ENCODE data around the gene HOXD9.

HOXD9 gene

DNA sequence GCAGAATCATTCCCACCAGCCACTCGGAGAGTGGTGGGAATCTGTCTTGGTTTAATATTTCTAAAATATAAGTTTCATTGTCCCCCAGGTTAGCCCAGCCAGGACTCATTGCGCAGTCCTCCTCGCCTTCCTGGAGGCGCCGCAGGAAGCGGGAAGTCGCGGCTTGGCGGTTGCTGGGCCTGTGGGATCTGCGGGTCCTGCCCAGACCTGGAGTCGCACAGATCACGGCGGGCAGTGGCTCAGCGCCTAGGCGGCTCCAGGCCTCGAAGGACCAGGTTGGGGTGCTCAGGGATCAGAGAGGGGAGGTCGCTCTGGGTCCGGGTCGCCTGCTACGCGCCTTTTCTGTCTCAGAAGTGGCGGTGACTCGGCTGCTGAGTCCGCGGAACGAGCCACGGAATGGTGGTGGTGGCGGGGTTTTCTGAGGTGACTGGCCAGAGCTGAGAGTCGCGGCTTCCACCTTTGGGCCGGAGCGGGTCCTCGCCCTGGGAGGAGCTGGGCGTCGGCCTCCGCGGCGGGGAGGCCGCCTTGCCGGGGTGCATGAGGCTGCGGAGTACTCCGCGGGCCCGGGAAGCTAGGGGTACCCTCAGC, 37.2 kb downstream of the HOXD9 start:
- DNase-seq (ENCODE audit: extremely low read depth, low read depth) = no peak
- TF ChIP-seq, protein P1, sequence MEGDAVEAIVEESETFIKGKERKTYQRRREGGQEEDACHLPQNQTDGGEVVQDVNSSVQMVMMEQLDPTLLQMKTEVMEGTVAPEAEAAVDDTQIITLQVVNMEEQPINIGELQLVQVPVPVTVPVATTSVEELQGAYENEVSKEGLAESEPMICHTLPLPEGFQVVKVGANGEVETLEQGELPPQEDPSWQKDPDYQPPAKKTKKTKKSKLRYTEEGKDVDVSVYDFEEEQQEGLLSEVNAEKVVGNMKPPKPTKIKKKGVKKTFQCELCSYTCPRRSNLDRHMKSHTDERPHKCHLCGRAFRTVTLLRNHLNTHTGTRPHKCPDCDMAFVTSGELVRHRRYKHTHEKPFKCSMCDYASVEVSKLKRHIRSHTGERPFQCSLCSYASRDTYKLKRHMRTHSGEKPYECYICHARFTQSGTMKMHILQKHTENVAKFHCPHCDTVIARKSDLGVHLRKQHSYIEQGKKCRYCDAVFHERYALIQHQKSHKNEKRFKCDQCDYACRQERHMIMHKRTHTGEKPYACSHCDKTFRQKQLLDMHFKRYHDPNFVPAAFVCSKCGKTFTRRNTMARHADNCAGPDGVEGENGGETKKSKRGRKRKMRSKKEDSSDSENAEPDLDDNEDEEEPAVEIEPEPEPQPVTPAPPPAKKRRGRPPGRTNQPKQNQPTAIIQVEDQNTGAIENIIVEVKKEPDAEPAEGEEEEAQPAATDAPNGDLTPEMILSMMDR (IDR thresholded peaks at IDR 0.05; ENCODE audit: low read depth, low read length) = no peak

DNA sequence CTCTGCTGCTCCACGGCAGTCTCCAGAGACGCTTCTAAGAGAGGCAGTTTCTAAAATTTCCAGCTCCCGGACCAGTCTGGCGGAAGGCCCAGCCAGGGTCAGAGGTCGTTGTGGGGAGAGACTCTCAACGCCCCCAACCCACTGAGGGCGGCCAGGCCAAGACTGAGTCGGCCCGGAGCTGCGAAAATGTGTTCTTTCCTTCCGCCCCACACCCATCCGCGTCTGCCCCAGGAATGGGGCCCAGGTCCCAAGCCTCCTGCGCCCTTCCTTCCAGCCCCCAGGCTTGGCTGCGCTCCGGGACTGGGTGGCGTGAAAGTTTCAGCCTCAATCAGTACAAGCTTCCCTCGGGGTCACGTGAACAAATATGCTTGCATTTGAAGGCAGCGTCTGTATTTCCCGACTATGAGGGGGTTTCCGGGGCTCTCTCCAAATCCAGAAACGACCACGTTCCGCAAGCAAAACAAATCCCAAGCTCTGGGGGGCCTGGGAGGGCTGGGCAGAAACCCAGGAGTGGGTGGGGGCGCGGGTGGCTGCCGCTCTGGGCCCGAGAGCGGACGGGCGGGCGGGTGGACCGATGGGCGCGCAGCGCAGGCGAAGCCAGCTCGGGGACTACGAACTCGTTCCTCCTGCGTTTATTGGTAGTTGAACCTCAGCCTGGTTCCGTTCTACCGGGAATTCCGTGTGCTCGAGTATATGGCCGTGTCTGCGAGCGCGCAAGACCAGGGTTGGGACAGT, 37.9 kb downstream of the HOXD9 start:
- no peak for DNase-seq (ENCODE audit: extremely low read depth, low read depth)
- TF ChIP-seq, protein P1 (IDR thresholded peaks at IDR 0.05; ENCODE audit: low read depth, low read length) = no peak

DNA sequence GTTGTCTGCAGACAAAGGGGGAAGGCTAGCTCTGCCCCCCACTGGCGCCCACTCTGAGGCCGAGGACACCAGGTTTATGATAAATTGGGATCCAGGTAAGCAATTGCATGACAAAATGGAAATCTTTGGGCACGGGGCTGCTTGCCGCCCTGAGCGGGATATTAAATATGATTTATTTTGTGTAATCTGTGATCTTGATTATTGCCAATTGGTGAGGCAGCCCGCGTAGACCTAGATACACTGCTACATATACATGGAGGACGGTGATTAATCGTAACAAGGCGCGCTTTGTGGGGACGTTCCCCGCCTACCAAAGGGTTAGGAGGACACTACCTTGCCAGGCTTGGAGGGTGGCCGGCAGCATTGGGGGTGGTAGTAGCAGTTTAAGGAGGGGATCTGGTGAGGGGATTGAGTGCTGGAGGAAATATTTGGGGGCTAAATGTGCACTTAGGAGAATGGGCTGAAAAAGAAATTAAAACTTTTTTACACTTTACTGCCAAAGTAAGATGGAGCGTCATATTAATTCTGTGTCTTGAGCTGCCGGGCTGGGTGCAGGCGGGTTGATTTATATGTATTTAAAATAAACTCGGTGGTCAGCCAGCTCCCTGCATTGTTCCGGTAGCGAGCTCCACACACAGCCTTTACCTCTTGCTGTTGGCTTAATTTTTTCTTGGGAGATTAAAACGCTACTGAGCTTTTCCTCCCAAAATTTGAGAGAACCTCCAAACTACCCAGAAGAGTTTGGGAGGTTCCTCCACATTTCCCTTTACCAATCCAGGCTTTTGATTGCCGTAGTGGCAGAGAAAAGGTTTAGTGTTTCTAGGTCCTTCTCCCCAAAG, 38.7 kb downstream of the HOXD9 start:
- TF ChIP-seq, protein P1 (IDR thresholded peaks at IDR 0.05; ENCODE audit: low read depth, low read length) = no peak
- DNase-seq (ENCODE audit: extremely low read depth, low read depth) = no peak

DNA sequence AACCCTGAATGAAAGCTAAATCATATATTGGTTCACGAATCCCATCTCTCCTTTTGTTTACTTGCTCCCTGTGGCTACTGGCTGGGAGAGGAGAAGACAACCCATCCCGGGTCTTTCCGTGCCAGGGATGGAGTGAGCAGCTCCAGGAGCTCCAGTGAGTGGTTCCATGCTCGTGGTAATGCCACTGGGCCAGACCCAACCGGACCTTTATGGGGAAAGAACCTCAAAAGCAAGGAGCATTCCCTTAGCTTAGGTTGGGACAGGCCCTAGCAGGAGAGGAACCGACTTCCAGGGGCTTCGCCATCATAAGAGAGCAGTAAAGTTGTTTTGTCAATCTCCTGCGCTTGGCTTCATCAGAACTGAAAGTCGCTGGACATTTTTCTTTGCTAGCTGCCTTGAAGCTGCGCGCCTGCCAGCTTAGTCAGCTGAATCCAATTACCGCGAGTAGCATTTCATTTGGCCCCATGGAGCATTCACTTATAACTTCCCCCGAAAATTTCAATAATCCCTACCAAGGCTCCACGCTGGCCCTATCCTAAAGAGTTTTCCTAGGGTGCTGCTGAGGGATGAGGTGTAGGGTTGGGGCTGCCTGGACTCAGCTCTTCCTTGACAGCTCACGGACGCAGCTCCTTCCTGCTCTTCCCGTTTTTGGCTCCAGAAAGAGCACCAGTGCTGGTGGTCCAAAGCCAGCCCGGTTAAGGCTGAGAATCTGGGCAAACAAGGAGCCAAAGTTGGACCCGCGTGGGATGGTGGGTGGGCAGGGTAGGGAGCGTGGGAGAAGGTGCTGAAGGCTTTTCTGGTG, 39.5 kb downstream of the HOXD9 start:
- no peak for DNase-seq (ENCODE audit: extremely low read depth, low read depth)
- TF ChIP-seq, protein P1 (IDR thresholded peaks at IDR 0.05; ENCODE audit: low read depth, low read length) = no peak

DNA sequence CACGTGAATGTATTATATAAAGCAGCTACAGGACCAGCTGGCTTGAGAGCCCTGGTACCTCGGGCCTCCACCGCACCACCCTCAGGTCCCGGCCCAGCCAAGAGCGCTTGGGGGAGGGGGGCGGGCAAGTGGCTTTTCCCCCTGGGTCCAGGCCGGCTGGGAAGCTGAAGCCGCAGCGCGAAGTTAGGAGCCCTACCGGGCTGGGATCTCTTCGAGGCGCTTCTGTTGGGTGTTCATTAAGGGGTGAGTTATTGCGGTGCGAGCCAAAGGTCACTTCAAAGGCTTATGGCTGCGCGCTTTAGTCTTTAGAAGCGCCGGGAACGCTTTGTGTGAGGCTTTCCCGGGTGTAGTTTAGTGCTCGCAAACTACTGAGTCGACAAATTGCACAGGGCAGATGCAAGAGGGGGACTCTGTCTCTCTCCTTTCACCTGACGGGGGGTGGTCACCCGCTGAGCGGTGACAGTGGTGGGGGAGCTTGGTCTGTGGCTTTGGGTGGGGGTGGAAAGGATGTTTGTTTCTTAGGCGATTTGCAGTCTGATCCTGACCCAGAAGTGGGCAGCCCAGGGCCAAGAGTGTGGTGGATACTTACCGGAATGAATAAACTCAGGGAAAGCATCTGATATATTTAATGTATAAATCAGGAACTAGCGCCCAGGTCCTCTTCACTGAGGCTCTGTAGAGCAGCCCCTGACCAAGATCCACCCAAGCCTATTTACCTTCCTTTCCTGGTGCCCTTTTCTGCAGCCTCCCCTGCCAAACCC, 40.6 kb downstream of the HOXD9 start:
- TF ChIP-seq, protein P1 (IDR thresholded peaks at IDR 0.05; ENCODE audit: low read depth, low read length) = no peak
- no peak for DNase-seq (ENCODE audit: extremely low read depth, low read depth)

DNA sequence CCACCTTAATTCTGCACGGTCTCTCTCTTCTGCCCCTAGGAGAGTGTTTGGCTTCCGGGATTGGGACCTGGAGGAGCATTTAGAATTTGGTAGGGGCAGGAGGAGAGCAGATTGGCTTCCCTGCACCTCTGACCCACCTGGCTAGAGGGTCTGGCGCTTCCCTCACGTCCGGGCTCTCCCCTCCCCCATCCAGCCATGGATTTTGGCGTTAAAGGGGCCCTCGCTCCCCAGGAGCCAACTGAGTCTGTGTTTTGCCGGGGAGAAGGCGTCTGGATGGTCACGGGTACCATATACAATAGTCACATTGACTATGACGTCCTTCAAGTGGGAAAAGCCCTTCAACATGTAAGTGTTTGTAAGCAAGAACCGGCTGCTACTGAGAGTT, 41.1 kb downstream of the HOXD9 start:
- DNase-seq (ENCODE audit: extremely low read depth, low read depth) = no peak
- TF ChIP-seq, protein P1 (IDR thresholded peaks at IDR 0.05; ENCODE audit: low read depth, low read length) = no peak

All from AG09319 (cell line).